ENCODE measurements around the gene UBE2B.

GRCh38 chr5:134432677-134433359, 61.4 kb downstream of the UBE2B start:
- no peak for TF ChIP-seq POLR2AphosphoS5 (IDR thresholded peaks at IDR 0.05; ENCODE audit: low read depth, low read length)
- TF ChIP-seq, protein P1, sequence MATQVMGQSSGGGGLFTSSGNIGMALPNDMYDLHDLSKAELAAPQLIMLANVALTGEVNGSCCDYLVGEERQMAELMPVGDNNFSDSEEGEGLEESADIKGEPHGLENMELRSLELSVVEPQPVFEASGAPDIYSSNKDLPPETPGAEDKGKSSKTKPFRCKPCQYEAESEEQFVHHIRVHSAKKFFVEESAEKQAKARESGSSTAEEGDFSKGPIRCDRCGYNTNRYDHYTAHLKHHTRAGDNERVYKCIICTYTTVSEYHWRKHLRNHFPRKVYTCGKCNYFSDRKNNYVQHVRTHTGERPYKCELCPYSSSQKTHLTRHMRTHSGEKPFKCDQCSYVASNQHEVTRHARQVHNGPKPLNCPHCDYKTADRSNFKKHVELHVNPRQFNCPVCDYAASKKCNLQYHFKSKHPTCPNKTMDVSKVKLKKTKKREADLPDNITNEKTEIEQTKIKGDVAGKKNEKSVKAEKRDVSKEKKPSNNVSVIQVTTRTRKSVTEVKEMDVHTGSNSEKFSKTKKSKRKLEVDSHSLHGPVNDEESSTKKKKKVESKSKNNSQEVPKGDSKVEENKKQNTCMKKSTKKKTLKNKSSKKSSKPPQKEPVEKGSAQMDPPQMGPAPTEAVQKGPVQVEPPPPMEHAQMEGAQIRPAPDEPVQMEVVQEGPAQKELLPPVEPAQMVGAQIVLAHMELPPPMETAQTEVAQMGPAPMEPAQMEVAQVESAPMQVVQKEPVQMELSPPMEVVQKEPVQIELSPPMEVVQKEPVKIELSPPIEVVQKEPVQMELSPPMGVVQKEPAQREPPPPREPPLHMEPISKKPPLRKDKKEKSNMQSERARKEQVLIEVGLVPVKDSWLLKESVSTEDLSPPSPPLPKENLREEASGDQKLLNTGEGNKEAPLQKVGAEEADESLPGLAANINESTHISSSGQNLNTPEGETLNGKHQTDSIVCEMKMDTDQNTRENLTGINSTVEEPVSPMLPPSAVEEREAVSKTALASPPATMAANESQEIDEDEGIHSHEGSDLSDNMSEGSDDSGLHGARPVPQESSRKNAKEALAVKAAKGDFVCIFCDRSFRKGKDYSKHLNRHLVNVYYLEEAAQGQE (IDR thresholded peaks at IDR 0.05; ENCODE audit: insufficient read depth in 1 of 2, low read depth in 2 of 2, low read length in 1 of 2): no peak
- TF ChIP-seq CTCF (IDR thresholded peaks at IDR 0.05): no peak
- no peak for TF ChIP-seq SIN3A (IDR thresholded peaks at IDR 0.05; ENCODE audit: borderline replicate concordance, insufficient read depth, low read depth, low read length)
